Dedifferentiated amniotic fluid mesenchymal stem cell (primary cell): ENCODE measurements around the gene HSD17B14.
"Not testable (repeated sequence)": the region's sequence is repeated elsewhere in the genome, so short reads cannot be mapped to it uniquely, and the experiment has no call there.

Experiments used
- DNase-seq: peaks from one replicate; pipeline ENCODE4 v3.0.0-alpha.2; 2016; ENCODE audit errors: extremely low spot score

HSD17B14 gene

DNA sequence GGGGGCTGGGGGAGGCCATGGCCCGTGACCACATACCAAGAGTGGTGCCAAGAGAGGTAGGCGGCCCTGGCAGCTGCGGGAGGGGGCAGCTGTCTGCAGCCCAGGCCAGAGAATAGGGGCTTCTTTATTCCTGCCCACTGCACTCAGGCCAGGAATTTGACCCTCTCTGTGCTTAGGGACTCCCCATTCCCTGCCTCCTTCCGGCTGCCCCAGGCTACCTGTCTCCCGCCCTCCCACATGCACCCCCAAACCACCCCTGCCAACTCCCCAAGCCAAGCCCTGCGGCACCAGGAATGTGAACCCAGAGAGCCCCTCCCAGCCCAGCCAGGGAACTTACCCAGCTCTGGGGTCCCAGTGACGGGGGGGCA is 31.4 kb upstream of the HSD17B14 start:
- DNase-seq: no peak

DNA sequence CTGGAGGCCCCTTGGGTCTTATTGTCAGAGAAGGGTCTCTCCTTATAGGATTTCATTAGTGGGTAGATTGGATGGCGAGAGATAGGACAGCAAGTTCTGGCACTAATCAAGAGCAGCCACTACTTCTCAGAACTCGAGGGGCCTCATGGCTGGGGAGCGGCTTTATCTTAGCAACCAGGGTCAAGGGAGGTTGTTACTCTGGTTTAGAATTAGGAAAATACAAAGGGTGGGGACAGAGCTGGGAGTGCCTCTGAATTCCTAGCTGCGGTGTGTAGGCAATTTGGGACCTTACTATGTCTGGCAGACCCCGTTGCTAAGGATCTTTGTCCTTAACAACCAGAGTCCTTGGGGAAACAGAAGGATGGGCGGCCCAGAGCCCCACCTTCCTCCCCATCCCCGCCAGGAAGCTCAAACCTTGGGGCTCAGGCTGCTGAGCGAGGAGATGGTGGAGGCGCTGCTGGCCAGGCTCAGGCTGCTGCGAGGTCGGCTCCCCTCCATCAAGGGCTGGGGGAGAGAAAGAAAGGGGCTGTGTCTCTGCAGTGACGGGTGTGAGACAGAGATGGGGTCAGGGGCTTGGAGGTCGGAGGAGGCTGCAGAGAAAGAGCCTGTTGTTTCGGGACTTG is 30.9 kb upstream of the HSD17B14 start:
- DNase-seq: no peak

DNA sequence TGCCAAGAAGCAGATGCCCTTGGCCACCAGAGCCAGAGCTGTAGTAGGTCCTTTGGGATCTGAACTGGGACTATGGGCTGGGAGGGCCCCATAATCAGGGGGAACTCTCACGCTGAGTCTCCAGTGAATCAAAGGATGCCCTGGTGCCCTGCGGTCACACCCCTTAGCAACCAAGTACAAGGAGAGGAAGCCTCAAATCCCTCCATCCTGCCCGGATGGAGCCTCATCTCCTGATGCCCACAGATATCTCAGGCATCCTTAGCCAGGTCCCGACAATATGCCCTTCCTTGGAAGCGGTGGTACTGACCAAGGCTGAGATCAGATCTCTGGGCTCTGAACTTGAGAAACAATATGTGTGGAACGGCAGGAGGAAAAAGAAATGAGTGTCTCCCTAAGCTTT is 30.4 kb upstream of the HSD17B14 start:
- no peak for DNase-seq

DNA sequence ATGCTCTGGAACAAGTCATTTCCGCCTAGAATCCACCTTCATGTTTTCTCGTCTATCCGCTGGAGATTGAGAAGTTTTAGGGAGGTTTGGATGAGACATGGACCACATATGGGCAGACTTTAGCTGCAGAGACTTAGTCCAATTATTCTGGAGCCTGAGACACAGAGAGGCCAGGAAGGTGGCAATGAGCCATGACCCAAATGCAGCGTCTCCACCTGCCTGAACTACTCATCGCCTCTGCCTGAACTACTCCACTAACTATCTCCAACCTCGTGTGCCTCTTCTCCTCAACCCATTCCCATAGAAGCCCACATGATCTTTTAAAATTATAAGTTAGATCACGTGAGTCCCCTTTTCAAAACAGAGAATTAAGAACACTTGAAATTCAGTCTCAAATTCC is 26.5 kb upstream of the HSD17B14 start:
- no peak for DNase-seq

DNA sequence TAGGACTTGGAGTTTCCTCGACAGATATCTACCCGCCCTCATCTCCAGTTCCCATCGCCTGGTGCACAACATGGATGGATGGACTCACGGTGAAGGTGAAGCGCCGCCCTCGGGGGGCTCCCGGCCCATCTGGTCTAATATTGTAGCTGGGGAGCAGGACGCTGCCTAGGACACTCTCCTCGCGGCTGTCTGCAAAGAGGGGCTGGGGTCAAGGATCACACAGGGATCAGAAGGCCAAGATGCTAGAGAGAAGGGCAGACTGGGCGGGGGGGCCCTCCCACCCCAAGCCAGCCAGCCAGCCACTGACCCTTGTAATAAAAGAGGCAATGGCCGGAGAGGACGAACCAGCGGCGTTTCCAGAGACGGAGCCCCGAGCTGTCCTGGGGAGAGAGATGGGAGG is 25.0 kb upstream of the HSD17B14 start:
- DNase-seq: no peak

DNA sequence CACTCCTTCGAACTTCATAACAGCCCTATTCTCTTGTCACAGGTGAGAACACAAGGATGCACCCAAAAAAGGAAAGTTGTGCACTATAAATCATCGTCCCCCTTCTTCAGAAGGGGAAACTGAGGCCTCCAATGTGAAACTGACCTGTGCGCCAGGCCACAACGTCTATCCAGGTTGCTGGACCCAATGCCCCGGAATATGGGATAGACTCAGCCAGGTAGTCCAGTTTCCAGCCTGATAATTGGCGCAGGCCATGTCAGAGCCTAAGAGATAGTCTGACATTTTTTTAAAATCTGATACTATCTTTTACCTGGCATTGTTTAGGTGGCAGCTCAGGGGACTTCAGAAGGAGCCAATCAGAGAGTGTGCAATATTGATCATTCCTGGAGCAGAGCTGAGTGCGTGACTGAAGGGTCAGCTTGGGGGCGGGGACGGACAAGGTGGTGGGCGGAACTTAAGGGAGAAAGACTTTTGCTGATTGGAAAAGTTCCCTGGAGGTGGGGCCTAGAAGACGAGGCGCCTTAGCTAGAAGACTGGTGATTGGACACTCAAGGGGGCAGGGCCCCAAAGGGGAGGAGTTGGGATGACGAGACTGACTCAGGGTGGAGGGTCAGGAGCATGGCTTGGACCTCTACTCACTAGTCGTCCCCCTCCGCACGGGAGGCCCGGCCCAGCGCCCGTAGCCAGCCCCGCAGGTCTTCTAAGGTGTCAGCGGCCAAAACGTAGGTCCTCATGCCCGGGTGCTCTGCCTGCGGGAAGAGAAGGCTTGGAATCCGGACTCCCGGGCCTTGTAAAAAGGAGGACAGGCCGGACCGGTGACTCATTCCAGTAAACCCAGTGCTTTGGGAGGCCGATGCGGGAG is 23.7 kb upstream of the HSD17B14 start:
- no peak for DNase-seq

DNA sequence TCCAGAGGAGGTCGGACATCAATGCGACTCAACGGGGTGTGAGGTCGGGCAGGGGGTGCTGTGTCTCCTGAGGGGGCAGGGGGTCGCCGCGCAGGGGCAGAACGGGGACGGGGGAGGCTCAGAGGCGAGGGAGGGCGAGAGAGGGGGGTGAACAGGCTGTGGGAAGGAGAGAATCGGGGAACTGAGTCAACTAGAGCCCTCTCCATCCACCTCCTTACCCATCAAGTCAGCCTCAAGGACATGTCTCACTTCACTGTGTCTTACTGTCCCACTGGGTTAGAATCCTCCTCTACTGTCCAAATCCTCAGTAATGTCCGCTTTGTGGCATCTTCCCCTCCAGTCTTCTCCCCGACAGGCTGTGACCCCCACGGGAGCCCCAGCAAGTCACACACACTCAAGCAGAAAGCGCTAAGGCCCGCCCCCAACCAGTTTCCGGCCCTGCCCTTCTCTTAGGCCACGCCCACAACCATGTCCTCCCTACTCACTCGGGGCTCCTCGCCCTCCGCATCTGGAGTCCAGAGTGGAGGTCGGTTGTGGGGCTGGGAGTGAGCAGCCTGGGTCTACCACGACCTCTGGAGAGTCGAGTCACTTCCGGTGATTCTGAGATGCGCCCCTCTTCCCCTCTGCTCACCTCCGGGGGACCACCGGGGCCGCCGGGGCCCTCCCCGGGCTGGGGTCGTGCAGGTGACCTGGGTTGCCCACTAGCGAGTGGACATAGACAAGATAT is 22.9 kb upstream of the HSD17B14 start:
- DNase-seq: no peak

DNA sequence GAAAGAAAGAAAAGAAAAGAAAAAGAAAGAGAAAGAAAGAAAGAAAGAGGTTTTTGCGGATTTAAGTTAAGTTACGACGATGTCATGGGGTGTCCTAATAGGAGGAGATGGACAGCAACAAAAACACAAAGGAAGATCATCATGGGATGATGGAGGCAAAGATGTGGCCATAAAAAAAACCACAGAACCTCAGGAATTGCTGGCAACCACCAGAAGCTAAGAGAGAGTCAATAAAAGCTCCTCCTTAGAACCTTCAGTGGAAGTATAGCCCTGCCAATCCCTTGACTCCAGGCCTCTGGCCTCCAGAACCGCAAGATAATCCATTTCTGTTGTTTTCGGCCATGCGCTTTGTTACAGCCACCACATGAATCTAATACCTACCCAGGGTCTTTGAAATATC is 20.6 kb upstream of the HSD17B14 start:
- DNase-seq: no peak

DNA sequence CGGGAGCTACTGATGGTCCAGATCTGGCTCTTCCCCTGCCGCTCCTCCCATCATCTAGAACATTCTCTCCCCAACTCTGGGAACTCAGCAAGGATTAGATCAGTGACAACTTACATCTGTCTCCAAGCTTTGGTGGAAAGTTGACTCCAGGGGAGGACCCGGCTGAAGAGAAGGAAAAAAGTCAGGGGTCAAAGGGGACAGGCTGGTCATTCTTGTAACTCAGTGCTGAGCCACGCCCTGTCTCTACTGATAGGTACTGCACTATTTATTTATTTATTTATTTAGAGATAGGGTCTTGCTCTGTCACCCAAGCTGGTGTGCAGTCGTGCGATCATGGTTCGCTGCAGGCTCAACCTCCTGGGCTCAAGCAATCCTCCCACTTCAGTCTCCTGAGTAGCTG is 17.8 kb upstream of the HSD17B14 start:
- DNase-seq: no peak

DNA sequence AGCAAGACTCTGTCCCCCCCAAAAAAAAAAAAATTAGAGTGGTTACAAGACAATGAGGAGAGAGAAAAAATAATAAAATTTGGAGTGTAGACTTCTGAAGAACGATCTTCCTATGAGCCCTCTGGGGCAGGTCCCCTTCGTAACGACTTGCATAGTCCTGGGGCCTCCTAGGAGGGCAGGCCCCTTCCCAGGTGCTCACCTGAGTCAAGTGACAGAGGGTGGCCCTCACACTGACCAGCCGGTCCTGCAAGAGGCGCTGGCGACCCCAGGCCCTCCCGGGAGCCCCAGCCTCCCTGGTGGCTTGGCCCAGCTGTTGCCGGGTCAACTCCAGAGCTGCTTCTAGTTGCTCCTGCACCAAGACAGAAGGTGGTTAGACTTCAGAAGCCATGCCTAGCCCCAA is 17.2 kb upstream of the HSD17B14 start:
- DNase-seq: no peak

DNA sequence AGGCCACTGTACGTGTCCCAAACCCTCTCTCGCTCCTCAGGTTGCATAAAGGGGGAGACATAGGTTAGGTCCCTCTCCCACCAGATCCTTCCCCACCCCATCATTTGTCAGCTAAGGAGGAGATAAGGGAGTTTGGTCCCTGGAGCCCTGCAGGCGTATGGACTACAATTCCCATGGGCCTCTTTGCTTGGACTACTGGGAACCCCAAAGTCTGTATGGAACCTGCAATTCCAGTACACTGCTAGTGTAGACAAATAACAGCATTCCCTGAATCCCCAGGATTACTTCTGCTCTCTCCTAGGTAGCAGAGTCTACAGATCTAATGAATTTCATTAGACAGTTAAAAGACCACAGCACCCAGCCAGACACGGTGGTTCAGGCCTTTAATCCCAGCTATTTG is 16.0 kb upstream of the HSD17B14 start:
- DNase-seq: no peak

DNA sequence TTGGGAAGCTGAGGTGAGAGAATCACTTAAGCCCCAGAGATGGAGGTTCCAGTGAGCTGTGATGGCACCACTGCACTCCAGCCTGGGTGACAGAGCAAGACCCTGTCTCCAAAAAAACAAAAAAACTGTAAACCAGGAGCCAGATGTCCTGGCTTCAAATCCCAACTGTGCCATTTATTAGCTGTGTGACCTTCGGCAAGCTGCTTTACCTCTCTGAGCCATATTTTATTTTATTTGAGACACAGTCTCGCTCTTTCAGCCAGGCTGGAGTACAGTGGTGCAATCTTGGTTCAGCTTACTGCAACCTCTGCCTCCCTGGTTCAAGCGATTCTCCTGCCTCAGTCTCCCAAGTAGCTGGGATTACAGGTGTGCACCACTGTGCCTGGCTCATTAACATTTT is 10.4 kb upstream of the HSD17B14 start:
- not testable (repeated sequence) for DNase-seq

DNA sequence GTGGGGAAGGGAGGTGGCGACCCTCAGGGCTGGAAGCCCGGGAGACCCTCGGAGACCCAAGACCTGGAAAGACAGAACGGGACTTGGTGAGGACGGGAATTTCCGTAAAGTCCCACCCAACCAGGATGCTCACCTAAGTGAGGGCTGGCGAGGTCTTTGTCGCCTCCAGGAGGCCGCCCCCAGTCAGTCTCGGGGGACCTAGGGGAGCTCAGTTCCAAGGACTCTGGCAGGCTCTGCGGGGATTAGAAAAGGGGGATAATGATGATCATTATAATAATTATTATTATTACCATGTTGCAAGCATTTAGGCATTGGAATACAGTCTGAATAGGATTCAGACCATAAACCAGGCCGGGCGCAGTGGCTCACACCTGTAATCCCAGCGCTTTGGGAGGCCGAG is 9.1 kb upstream of the HSD17B14 start:
- no peak for DNase-seq

DNA sequence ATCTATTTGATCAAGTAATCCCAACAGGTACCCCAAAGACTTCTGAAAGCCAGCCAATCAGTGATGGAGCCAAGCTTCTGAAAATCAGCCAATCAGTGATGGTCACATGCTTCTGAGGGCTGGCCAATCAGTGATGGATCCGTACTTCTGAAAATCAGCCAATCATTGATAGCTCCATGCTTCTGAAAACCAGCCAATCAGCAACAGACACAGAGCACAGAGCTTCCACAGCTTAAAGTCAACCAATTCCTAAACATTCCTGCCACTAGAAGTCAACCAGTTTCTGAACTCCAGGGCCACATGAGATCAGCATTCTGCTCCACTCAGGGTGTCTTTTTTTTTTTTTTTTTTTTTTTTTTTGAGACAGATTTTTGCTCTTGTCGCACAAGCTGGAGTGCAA is 8.2 kb upstream of the HSD17B14 start:
- DNase-seq: peak; percentile 15

DNA sequence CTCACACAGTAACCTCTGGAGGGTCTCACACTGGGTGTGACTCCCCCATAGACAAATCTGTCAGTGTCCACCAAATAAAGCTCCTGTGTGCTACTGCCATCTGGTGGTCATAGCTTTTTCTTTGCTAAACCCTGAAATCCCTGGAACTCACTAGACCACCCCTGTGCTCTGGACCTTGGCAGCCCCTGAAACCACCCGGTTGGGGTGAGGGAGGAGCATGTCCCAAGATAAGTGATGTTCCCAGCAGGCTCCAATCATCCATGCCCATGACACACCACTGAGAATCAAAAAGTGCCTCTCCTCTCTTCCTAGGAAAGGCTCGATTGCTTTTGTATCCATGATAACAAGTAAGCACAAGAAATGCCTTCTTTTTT is 6.5 kb upstream of the HSD17B14 start:
- peak; percentile 22 for DNase-seq

DNA sequence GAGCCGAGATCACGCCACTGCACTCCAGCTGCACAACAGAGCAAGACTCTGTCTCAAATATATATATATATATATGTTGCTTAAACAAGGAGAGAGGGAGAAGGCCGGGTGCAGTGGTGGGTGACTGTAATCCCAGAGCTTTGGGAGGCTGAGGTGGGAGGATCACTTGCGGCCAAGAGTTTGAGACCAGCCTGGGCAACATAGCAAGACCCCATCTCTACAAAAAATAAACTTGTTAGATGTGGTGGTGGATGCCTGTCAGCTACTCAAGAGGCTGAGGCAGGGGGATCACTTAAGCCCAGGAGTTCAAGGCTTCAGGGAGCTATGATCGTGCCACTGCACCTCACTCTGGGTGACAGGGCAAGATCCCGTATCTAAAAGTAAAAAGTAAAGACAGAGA is 5.3 kb upstream of the HSD17B14 start:
- DNase-seq: no peak

DNA sequence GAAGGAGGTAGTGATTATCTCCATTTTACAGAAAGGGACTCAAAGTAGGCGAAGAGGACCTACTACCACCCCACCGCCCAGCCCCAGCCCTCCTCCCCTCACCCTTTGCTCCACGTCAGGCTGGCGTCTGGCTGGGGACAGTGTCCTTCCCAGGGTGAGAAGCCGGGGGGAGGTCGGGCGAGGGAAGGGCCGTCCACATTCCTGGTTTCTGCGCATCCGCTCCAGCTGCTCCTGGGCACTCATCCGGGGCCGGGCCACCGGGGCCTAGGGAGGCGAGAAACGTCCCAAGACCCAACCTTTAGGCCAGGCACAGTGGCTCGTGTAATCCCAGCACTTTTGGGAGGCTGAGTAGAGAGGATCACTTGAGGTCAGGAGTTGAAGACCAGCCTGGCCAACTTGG is 4.8 kb upstream of the HSD17B14 start:
- DNase-seq: no peak

DNA sequence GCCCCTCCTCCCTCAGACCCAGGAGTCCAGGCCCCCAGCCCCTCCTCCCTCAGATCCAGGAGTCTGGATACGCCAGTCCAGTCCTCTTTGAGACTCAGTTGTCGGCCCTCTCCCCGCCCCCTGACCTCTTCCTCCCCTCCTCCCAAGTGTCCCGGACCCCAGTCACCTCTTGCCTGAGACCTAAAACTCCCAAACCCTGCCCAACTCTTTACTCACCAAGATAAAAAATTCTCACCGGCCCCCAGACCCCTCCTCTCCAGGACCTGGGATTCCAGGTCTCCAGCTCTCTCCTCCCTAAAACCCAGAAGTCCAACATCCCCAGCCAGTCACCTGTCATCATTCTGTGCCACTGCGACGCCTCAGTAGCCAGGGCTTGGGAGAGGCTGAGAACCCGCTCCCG is 1.4 kb upstream of the HSD17B14 start:
- no peak for DNase-seq

DNA sequence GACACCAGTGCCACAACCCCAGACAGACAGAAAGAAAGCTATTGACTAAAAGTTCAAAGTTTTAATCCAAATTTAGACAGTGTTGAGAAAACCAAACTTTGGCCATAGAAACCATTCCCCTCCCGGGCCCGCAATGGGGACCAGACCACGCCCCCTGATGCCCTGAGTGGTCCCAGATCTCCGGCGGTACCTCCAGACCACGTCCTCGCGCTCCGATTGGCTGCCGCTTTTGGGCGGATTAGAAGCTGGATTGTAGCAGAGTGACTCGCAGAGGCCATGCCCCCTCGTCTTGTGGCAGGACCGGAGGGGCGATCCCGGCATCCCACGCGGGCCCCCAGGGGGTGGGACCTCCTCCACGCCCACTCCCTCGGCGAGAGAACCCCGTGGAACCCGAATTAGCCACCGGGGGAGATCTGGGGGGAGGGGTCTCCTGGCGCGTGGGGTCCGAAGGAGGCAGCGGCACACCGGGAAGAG is 797 bp upstream of the HSD17B14 start:
- DNase-seq: peak; percentile 70

DNA sequence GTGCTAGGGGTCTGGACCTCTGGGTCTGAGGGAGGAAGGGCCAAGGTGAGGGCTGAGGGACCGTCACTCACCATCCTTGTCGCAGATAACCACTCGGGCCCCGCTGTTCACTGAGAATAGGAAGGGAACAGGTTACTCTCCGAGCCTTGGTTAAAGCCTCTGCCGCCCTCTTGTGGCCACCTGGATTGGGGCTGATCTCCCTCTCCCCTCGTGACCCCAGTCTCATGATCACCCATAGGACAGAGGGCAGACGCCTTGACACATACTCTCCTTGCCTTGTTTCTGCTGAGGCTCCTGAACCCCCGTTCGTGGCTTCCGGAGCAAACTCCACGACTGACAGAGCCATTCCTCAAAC is 580 bp downstream of the HSD17B14 start:
- peak; percentile 80 for DNase-seq

DNA sequence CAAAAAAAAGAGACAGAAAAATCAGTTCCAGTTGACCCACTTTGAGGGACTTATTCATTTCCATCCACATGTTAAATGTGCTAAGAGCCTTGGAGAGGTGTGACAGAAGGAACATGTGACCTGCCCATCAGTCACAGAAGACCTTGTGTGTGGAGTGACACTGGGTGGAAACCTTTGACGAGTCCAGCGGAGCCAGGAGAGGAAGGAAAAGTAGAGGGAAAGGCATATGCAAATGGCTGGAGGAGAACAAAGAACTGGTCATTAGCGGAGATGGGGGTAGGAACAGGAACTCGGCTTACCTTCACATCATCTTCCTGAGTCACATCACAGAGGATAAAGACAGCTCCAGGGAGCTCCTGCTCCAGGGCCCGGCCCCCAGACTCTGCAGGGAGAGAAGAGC is 2.3 kb downstream of the HSD17B14 start:
- no peak for DNase-seq

DNA sequence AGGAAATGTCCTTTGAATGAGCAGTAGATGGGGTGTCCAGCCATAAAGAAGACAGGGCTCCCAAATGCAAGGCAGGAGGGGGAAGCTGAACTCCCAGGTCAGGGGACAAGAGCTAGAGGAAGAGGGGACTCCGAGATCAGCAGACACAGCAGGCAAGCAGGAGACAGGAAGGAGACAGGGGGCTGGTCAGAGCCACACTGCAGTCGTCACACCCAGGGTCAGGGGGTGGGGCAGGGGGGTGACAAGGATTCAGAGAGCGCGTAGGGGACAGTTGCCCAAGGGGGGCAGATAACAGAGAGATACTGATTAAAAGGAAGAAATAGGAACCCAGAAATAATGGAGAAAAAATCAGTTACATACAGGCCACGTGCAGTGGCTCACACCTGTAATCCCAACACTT is 3.2 kb downstream of the HSD17B14 start:
- no peak for DNase-seq

DNA sequence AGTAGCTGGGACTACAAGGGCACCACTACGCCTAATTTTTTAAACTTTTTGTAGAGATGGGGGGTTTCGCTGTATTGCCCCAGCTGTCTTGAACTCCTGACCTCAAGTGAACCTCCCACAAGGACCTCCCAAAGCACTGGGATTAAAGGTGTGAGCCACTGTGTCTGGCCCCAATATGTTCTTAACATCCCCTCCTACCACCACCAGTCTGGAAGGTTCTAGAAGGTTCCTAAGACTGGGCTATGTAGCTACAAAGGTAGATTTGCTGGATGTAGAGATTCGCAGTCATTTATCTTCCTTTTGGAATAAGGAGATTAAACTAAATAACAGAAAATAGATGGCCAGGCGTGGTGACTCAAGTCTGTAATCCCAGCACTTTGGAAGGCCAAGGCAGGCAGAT is 5.3 kb downstream of the HSD17B14 start:
- DNase-seq: no peak
